ENCODE data around the gene NRGN. TPM values are rescaled to one million over a fixed set of nuclear protein-coding genes. Genes with fewer than 3 reads are reported as not detected.

NRGN gene
- 0.76 and 11.1 TPM in 2 replicates for total RNA-seq

GRCh38 chr11:124739479-124740276, at the start of gene NRGN:
NRGN (plus strand) TSS chr11:124739942; CDS start chr11:124740085, 143 bp downstream.

GRCh38 chr11:124751741-124752470, 12.2 kb downstream of the NRGN start, which contains the start of gene VSIG2:
VSIG2 (minus strand) TSS chr11:124752255; CDS start chr11:124752137, 118 bp downstream.

GRCh38 chr11:124762105-124762623, 22.4 kb downstream of the NRGN start, which contains the start of gene ESAM:
ESAM (minus strand) TSS chr11:124762290; CDS start chr11:124762154, 136 bp downstream.

Other genes starting within 250 kb of the NRGN start
- not detected in 2 replicates for gene OR8B12, start 196.3 kb upstream of the NRGN start, total RNA-seq
- gene OR8A1, start 169.9 kb upstream of the NRGN start, total RNA-seq: not detected in 2 replicates
- gene PANX3, start 128.5 kb upstream of the NRGN start, total RNA-seq: not detected in 2 replicates
- gene TBRG1, start 117.1 kb upstream of the NRGN start, total RNA-seq: 17.8 and 24.1 TPM in 2 replicates
- 5.2 and 16.9 TPM in 2 replicates for gene SIAE, start 66.2 kb upstream of the NRGN start, total RNA-seq
- 4.2 and 12.9 TPM in 2 replicates for gene SPA17, start 66.0 kb upstream of the NRGN start, total RNA-seq
- gene VSIG2, start 12.3 kb downstream of the NRGN start, total RNA-seq: 0.13 TPM in 1 of 2 replicates, not detected in the other
- 6.1 and 35.7 TPM in 2 replicates for gene ESAM, start 22.3 kb downstream of the NRGN start, total RNA-seq
- gene MSANTD2, start 60.5 kb downstream of the NRGN start, total RNA-seq: 7.5 and 11.1 TPM in 2 replicates
- gene ROBO3, start 125.5 kb downstream of the NRGN start, total RNA-seq: 22.3 and 22.6 TPM in 2 replicates
- 0.65 and 0.76 TPM in 2 replicates for gene ROBO4, start 157.9 kb downstream of the NRGN start, total RNA-seq
- not detected in 2 replicates for gene HEPN1, start 179.3 kb downstream of the NRGN start, total RNA-seq
- not detected in 2 replicates for gene HEPACAM, start 196.1 kb downstream of the NRGN start, total RNA-seq
- gene CCDC15, start 214.3 kb downstream of the NRGN start, total RNA-seq: 0.25 and 2.3 TPM in 2 replicates